H1 (cell line): ENCODE results near the gene TNIK. TPM values are rescaled to one million over a fixed set of nuclear protein-coding genes. Genes with fewer than 3 reads are reported as not detected.

Experiments used
- CTCF ChIA-PET: fragments of 300-600 bp; sonication (Branson Sonifier 250); formaldehyde crosslinking; loops from one replicate; lab custom pipeline; 2021; ENCODE audit not compliant: partially characterized antibody; lab: Charles Lee
- POLR2A ChIA-PET: fragments of 300-600 bp; sonication (Branson Sonifier 250); formaldehyde crosslinking; loops from one replicate; lab custom pipeline; 2021; ENCODE audit warnings: inconsistent platforms; ENCODE audit not compliant: partially characterized antibody; lab: Charles Lee
- DNase-seq, 2 experiments: peaks; one replicate each; pipeline versions ENCODE4 v3.0.0 to v3.0.0-alpha.2; 2010 to 2022; ENCODE audit warnings: low spot score in 2 of 2, low read depth in 1 of 2, mixed read lengths in 1 of 2
- FAIRE-seq: peaks from 2 replicates; lab custom pipeline; 2011; peaks lifted over from hg19 to GRCh38; lab: Jason Lieb, UNC
- H2AFZ ChIP-seq: 2 replicates; pipeline ENCODE4 v1.8.1; 2012; ENCODE audit warnings: low read length, inconsistent platforms
- H2AK5ac ChIP-seq: 2 replicates; pipeline ENCODE4 v1.6.1; 2013; ENCODE audit warnings: low read depth, low read length
- H2BK120ac ChIP-seq: replicated peaks from 2 replicates; pipeline ENCODE3; 2013; ENCODE audit warnings: low read depth, low read length, inconsistent platforms
- H2BK12ac ChIP-seq: 2 replicates; pipeline ENCODE4 v1.6.1; 2013; ENCODE audit warnings: low read depth, low read length
- H2BK15ac ChIP-seq: 2 replicates; pipeline ENCODE4 v1.6.1; 2013; ENCODE audit warnings: low read length
- H2BK20ac ChIP-seq: 2 replicates; pipeline ENCODE4 v1.6.1; 2013; ENCODE audit warnings: low read length
- H2BK5ac ChIP-seq: 2 replicates; pipeline ENCODE4 v1.6.1; 2013; ENCODE audit warnings: low read depth, low read length
- H3K14ac ChIP-seq: 2 replicates; pipeline ENCODE4 v1.6.1; 2013; ENCODE audit warnings: inconsistent platforms; ENCODE audit not compliant: insufficient read length
- H3K18ac ChIP-seq: 2 replicates; pipeline ENCODE4 v1.6.1; 2013; ENCODE audit warnings: low read length; ENCODE audit errors: extremely low read depth
- H3K23ac ChIP-seq: 2 replicates; pipeline ENCODE4 v1.6.1; 2013; ENCODE audit warnings: inconsistent platforms; ENCODE audit not compliant: insufficient read length
- H3K23me2 ChIP-seq: 2 replicates; pipeline ENCODE4 v1.6.1; 2013; ENCODE audit warnings: low read depth, low read length
- H3K27ac ChIP-seq: 2 replicates; pipeline ENCODE4 v1.6.1; 2011; ENCODE audit warnings: low read depth, low read length, inconsistent platforms
- H3K27me3 ChIP-seq, 4 experiments: replicated peaks in 1 of 4; 1 replicate in 1 of 4; 2 replicates in 3 of 4; pipeline versions ENCODE4 v1.6.1 to v1.8.1; 2011 to 2013; ENCODE audit warnings: low read length in 3 of 4, mild to moderate bottlenecking in 3 of 4, inconsistent platforms in 2 of 4, mixed read lengths in 2 of 4, moderate library complexity in 1 of 4; ENCODE audit not compliant: control insufficient read depth in 3 of 4, insufficient read depth in 3 of 4; ENCODE audit errors: extremely low read depth in 1 of 4
- H3K36me3 ChIP-seq, 4 experiments: 2 replicates each; pipeline versions ENCODE4 v1.6.1 to v1.8.1; 2011 to 2013; ENCODE audit warnings: mild to moderate bottlenecking in 4 of 4, low read length in 3 of 4, moderate library complexity in 2 of 4, control low read depth in 1 of 4, inconsistent platforms in 1 of 4; ENCODE audit not compliant: insufficient read depth in 4 of 4, control insufficient read depth in 2 of 4
- H3K4ac ChIP-seq: replicated peaks from 2 replicates; pipeline ENCODE3; 2013; ENCODE audit warnings: low read length, low read depth, mixed read lengths, inconsistent platforms; ENCODE audit not compliant: insufficient read length
- H3K4me1 ChIP-seq, 4 experiments: replicated peaks in 1 of 4; 1 replicate in 1 of 4; 2 replicates in 3 of 4; pipeline versions ENCODE4 v1.6.1 to v1.8.1; 2011 to 2013; ENCODE audit warnings: low read length in 3 of 4, inconsistent platforms in 2 of 4, mixed read lengths in 1 of 4; ENCODE audit not compliant: insufficient read depth in 4 of 4, control insufficient read depth in 3 of 4
- H3K4me2 ChIP-seq, 2 experiments: 2 replicates each; pipeline versions ENCODE4 v1.6.1 to v1.8.1; 2011 to 2013; ENCODE audit warnings: low read depth in 2 of 2, low read length in 2 of 2, control low read depth in 1 of 2, inconsistent platforms in 1 of 2, mild to moderate bottlenecking in 1 of 2; ENCODE audit not compliant: insufficient read depth in 1 of 2
- H3K4me3 ChIP-seq, 4 experiments: fragments of 200-600, 300-600 bp in 1 of 4; sonication (generic), shearing (Covaris generic), sonication (Bioruptor Twin) in 1 of 4; 2 replicates each; pipeline versions ENCODE4 v1.5.1 to v1.8.1; 2011 to 2016; ENCODE audit warnings: low read length in 4 of 4, low read depth in 3 of 4, control low read depth in 2 of 4, inconsistent platforms in 2 of 4, mild to moderate bottlenecking in 2 of 4, mixed read lengths in 1 of 4, moderate library complexity in 1 of 4; ENCODE audit not compliant: insufficient read depth in 2 of 4; ENCODE audit errors: extremely low read depth in 1 of 4
- H3K56ac ChIP-seq: replicated peaks from 2 replicates; pipeline ENCODE3; 2013; ENCODE audit warnings: low read depth, mild to moderate bottlenecking, mixed read lengths, low read length, inconsistent platforms; ENCODE audit not compliant: insufficient read length
- H3K79me1 ChIP-seq: 2 replicates; pipeline ENCODE4 v1.6.1; 2013; ENCODE audit warnings: low read depth, low read length, control low read depth
- H3K79me2 ChIP-seq, 2 experiments: 2 replicates each; pipeline versions ENCODE4 v1.6.1 to v1.8.1; 2012 to 2013; ENCODE audit warnings: low read length in 2 of 2, mild to moderate bottlenecking in 2 of 2, inconsistent platforms in 1 of 2; ENCODE audit not compliant: insufficient read depth in 2 of 2, control insufficient read depth in 1 of 2
- H3K9ac ChIP-seq, 4 experiments: replicated peaks in 1 of 4; 1 replicate in 1 of 4; 2 replicates in 3 of 4; pipeline versions ENCODE4 v1.6.1 to v1.8.1; 2011 to 2013; ENCODE audit warnings: low read depth in 3 of 4, low read length in 3 of 4, control low read depth in 2 of 4, mild to moderate bottlenecking in 2 of 4, moderate library complexity in 2 of 4, inconsistent platforms in 1 of 4; ENCODE audit errors: extremely low read depth in 1 of 4
- H3K9me3 ChIP-seq, 2 experiments: 2 replicates each; pipeline versions ENCODE4 v1.6.1 to v1.8.1; 2012 to 2013; ENCODE audit warnings: mild to moderate bottlenecking in 2 of 2, moderate library complexity in 2 of 2, control low read depth in 1 of 2, inconsistent platforms in 1 of 2, low read depth in 1 of 2, low read length in 1 of 2, mixed read lengths in 1 of 2; ENCODE audit not compliant: insufficient read depth in 2 of 2
- H4K20me1 ChIP-seq, 2 experiments: replicated peaks in 1 of 2; 2 replicates each; pipeline versions ENCODE3 to v1.8.1; 2011 to 2013; ENCODE audit warnings: inconsistent platforms in 2 of 2, low read length in 2 of 2, mild to moderate bottlenecking in 1 of 2; ENCODE audit not compliant: insufficient read depth in 2 of 2, control insufficient read depth in 1 of 2
- H4K5ac ChIP-seq: 2 replicates; pipeline ENCODE4 v1.6.1; 2013; ENCODE audit warnings: low read length, low read depth, mixed read lengths, inconsistent platforms; ENCODE audit not compliant: insufficient read length
- H4K8ac ChIP-seq: 2 replicates; pipeline ENCODE4 v1.8.0; 2013; ENCODE audit warnings: mild to moderate bottlenecking, moderate library complexity, low read length, inconsistent platforms; ENCODE audit not compliant: insufficient read depth; ENCODE audit errors: extremely low read depth
- H4K91ac ChIP-seq: replicated peaks from 2 replicates; pipeline ENCODE3; 2013; ENCODE audit warnings: low read length, mixed read lengths, inconsistent platforms; ENCODE audit not compliant: insufficient read length
- CBX5 ChIP-seq: fragments of 300-800, 300-1000 bp; sonication (generic); IDR thresholded peaks from 2 replicates; pipeline ENCODE4 v1.7.1; 2016; ENCODE audit warnings: antibody characterized with exemption, low read length, low read depth
- CBX8 ChIP-seq: fragments of 300-800, 300-1000 bp; sonication (generic); IDR thresholded peaks from 2 replicates; pipeline ENCODE4 v1.7.1; 2016; ENCODE audit warnings: low read depth, low read length, borderline replicate concordance
- MAFK ChIP-seq: IDR thresholded peaks from 2 replicates; pipeline ENCODE4 v1.6.1; 2012; ENCODE audit warnings: low read depth, mild to moderate bottlenecking, improper control_type of control experiment, low read length
- NRF1 ChIP-seq: IDR thresholded peaks from 2 replicates; pipeline ENCODE4 v1.6.1; 2011; ENCODE audit warnings: mild to moderate bottlenecking, low read depth, low read length, improper control_type of control experiment
- POLR2AphosphoS5 ChIP-seq: IDR thresholded peaks from 2 replicates; pipeline ENCODE4 v1.6.1; 2011; ENCODE audit warnings: low read depth, low read length
- SIN3A ChIP-seq, 2 experiments: IDR thresholded peaks in 1 of 2; conservative IDR thresholded peaks in 1 of 2; 2 replicates each; pipeline ENCODE4 v1.6.1; 2011 to 2012; ENCODE audit warnings: low read length in 2 of 2, improper control_type of control experiment in 1 of 2, low read depth in 1 of 2, mild to moderate bottlenecking in 1 of 2
- SRF ChIP-seq: IDR thresholded peaks from 2 replicates; pipeline ENCODE4 v1.6.1; 2011; ENCODE audit warnings: mild to moderate bottlenecking, low read depth, low read length, moderate library complexity
- ZNF274 ChIP-seq: IDR thresholded peaks from 2 replicates; pipeline ENCODE4 v1.7.0; 2012; ENCODE audit warnings: low read length, borderline replicate concordance; ENCODE audit errors: extremely low read depth
- WGBS, 2 experiments: shearing (Covaris generic) in 1 of 2; methylation state at CpG; one replicate each; pipeline versions ENCODE4 v1.1.6 to v1.1.7; 2013 to 2015; ENCODE audit warnings: low lambda C conversion rate in 2 of 2, mixed read lengths in 2 of 2, inconsistent platforms in 1 of 2, low coverage in 1 of 2, missing lambda C conversion rate in 1 of 2; ENCODE audit not compliant: insufficient replicate concordance in 2 of 2, insufficient coverage in 1 of 2, insufficient read length in 1 of 2; ENCODE audit errors: extremely low coverage in 1 of 2, missing lambda C conversion rate in 1 of 2; 5-methylcytosine and 5-hydroxymethylcytosine counted together
- polyA plus RNA-seq, 7 experiments: library from polyadenylated mRNA; depleted of rRNA in 3 of 7; stranded (reverse) in 5 of 7; unstranded in 2 of 7; fragments of >200 nt in 5 of 7; fragments of 200-250 nt in 2 of 7; gene quantifications; 1 replicate in 5 of 7; 2 replicates in 1 of 7; 4 replicates in 1 of 7; pipeline versions ENCODE4 v1.2.1 to v1.2.3, GENCODE V29; 2011 to 2013; ENCODE audit warnings: missing spikeins in 2 of 7, mixed read lengths in 2 of 7
- total RNA-seq: library from RNA; stranded (reverse); fragmentation: NEBNext Ultra II Directional; extraction: Animal tissue kit (Norgen Biotek cat#: 25700); gene quantifications from 2 replicates; pipeline ENCODE4 v1.2.1, GENCODE V29; 2021
- TF ChIP-seq, protein P1 (sequence below): IDR thresholded peaks from 2 replicates; pipeline ENCODE4 v1.6.1; 2012; ENCODE audit warnings: low read length, inconsistent platforms

The TNIK gene
- total and polyA plus RNA-seq, 2 of the 8 experiments (the other 6 are each of a cell fraction or from before 2014, with no cell fraction given): 7.4 to 42.0 TPM

DNA sequence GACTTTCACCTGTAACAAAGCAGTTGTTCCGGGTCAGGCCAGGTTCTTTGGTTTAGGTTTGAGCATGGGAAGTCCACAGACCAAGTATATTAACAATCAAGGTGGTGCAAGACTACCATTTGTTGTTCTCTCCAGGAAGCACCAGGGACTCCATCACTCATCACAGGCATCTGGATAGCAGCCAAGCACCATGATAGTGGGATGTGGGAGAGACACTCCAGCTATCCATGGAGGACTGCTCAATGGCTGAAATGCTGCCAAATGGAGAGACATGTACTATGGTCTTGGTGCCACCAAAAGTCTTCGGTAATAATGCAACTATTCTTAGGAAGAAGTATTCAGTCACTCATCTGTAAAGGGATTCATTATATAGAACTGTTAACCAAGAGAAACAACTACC lies 143.0 kb downstream of the TNIK start:
- Histone ChIP-seq H2BK12ac (no peak overlapping the region), H3K27ac (no peak overlapping the region), H2BK20ac (no peak overlapping the region), H2AK5ac (no peak overlapping the region), H3K18ac (no peak overlapping the region), H2BK15ac (no peak overlapping the region), H4K5ac (no peak overlapping the region), H3K4me1 (peaks cover 0 to 3% (median 2%) of the 10 kb centered on the region in 4 experiments; a peak in 3 of 7 replicates), H4K20me1 (no peaks in the 10 kb centered on the region), H3K23me2 (no peaks in the 10 kb centered on the region), H3K27me3 (no peaks in the 10 kb centered on the region), H3K4me3 (no peak overlapping the region), H3K14ac (no peak overlapping the region), H3K36me3 (no peaks in the 10 kb centered on the region), H3K4me2 (no peak overlapping the region), H3K9me3 (no peaks in the 10 kb centered on the region), H3K79me1 (no peaks in the 10 kb centered on the region), H3K23ac (no peak overlapping the region), H4K91ac (no peak overlapping the region), H3K4ac (no peak overlapping the region), H2BK5ac (no peak overlapping the region), H3K79me2 (peaks cover 0 to 17% of the 10 kb centered on the region in 2 experiments; a peak in 2 of 4 replicates), H2AFZ (no peak overlapping the region), H4K8ac (no peak overlapping the region), H3K56ac (no peak overlapping the region), H2BK120ac (no peak overlapping the region), H3K9ac (no peak overlapping the region)
- DNase-seq (no peak), FAIRE-seq (no peak)
- WGBS, 2 experiments: 98% methylated on average over 2 of the region's 2 CpGs; no CpG with 5 or more reads in 1 of the 2 experiments
- CTCF ChIA-PET: interaction anchor here (0.9 to 1.4 kb wide), 2 partner anchors 11 to 149 kb away, joined by 3 to 5 read pairs; no protein-coding TSS in a partner anchor
- TF ChIP-seq CBX8 (no peak), SIN3A (conservative IDR thresholded peaks at IDR 0.05 in 1 of 2, IDR thresholded peaks at IDR 0.05 in 1 of 2; ENCODE audit: low read depth in 1 of 2, low read length in 2 of 2) (no peak), NRF1 (no peak), ZNF274 (no peak), SRF (no peak), CBX5 (no peak), MAFK (no peak), POLR2AphosphoS5 (no peak)
- TF ChIP-seq, protein P1, sequence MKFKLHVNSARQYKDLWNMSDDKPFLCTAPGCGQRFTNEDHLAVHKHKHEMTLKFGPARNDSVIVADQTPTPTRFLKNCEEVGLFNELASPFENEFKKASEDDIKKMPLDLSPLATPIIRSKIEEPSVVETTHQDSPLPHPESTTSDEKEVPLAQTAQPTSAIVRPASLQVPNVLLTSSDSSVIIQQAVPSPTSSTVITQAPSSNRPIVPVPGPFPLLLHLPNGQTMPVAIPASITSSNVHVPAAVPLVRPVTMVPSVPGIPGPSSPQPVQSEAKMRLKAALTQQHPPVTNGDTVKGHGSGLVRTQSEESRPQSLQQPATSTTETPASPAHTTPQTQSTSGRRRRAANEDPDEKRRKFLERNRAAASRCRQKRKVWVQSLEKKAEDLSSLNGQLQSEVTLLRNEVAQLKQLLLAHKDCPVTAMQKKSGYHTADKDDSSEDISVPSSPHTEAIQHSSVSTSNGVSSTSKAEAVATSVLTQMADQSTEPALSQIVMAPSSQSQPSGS: no peak
- POLR2A ChIA-PET: no interaction called here
